ENCODE measurements around the gene SECISBP2L. TPM values are rescaled to one million over a fixed set of nuclear protein-coding genes. Genes with fewer than 3 reads are reported as not detected.

Gene SECISBP2L
- total RNA-seq, 1 donor from 2014 or later = 40.9 TPM

Other genes starting within 250 kb of the SECISBP2L start
- 1.1 TPM for gene CEP152, start 235.4 kb downstream of the SECISBP2L start, total RNA-seq
- gene EID1, start 168.3 kb downstream of the SECISBP2L start, total RNA-seq = 201 TPM
- 3.3 TPM for gene SHC4, start 82.5 kb downstream of the SECISBP2L start, total RNA-seq
- gene COPS2, start 109.2 kb upstream of the SECISBP2L start, total RNA-seq = 71.6 TPM
- gene GALK2, start 123.8 kb upstream of the SECISBP2L start, total RNA-seq = 27.9 TPM